Breast epithelium (tissue), 4 donors: ENCODE measurements around the gene SPOP. TPM values are rescaled to one million over a fixed set of nuclear protein-coding genes. Genes with fewer than 3 reads are reported as not detected.

Experiments
- DNase-seq, 2 donors: peaks; one replicate each; pipeline ENCODE4 v3.0.0-alpha.2; 2019; ENCODE audit warnings: low spot score in 2 of 2
- H3K27ac ChIP-seq, 2 donors: fragments of 200-600 bp; sonication (generic) in 1 of 2; one replicate each; pipeline ENCODE4 v1.5.1; 2016 to 2019; ENCODE audit warnings: mild to moderate bottlenecking in 1 of 2
- H3K27me3 ChIP-seq, 2 donors: fragments of 200-600 bp; sonication (generic) in 1 of 2; one replicate each; pipeline versions ENCODE4 v1.5.1 to v1.6.0; 2017 to 2019; ENCODE audit warnings: control low read depth in 1 of 2, mild to moderate bottlenecking in 1 of 2
- H3K36me3 ChIP-seq: fragments of 200-600 bp; one replicate; pipeline ENCODE4 v1.5.1; 2019
- H3K4me1 ChIP-seq, 2 donors: fragments of 200-600 bp; sonication (generic); one replicate each; pipeline ENCODE4 v1.5.1; 2016 to 2019; ENCODE audit warnings: control low read depth in 1 of 2
- H3K4me3 ChIP-seq, 3 donors: fragments of 200-600 bp; sonication (generic); 1 replicate in 2 of 3; 2 replicates in 1 of 3; pipeline ENCODE4 v1.5.1; 2016 to 2019; ENCODE audit warnings: mild to moderate bottlenecking in 3 of 3, moderate library complexity in 2 of 3
- H3K9me3 ChIP-seq, 2 donors: fragments of 200-600 bp; sonication (generic) in 1 of 2; one replicate each; pipeline ENCODE4 v1.5.1; 2016 to 2019; ENCODE audit warnings: control low read depth in 1 of 2
- POLR2A ChIP-seq: fragments of 450-650 bp; IDR thresholded peaks from one replicate; pipeline ENCODE4 v1.6.1; 2016; ENCODE audit warnings: antibody characterized with exemption, mild to moderate bottlenecking, moderate library complexity
- POLR2AphosphoS5 ChIP-seq, 3 donors: sonication (generic); formaldehyde crosslinking; IDR thresholded peaks; one replicate each; pipeline ENCODE4 v1.6.1; 2017; ENCODE audit warnings: antibody characterized with exemption in 3 of 3
- intact Hi-C: fragments of 100-400 bp; cut with DNase I; formaldehyde crosslinking; loops from one replicate; pipeline ENCODE4 v1.15.1; 2023; ENCODE audit warnings: low total_unique reads
- total RNA-seq, 3 donors: library from RNA; depleted of rRNA; stranded (reverse); fragments of >200 nt; gene quantifications; one replicate each; pipeline ENCODE4 v1.1.0, GENCODE V29; 2016
- TF ChIP-seq, protein P1 (sequence below), 3 donors: fragments of 450-650 bp; IDR thresholded peaks; one replicate each; pipeline ENCODE4 v1.5.1; 2016 to 2017; ENCODE audit warnings: antibody characterized with exemption in 3 of 3, mild to moderate bottlenecking in 3 of 3, moderate library complexity in 3 of 3

Gene SPOP
- total RNA-seq, 3 donors from 2014 or later: 48.3 to 73.8 (median 55.4) TPM

DNA sequence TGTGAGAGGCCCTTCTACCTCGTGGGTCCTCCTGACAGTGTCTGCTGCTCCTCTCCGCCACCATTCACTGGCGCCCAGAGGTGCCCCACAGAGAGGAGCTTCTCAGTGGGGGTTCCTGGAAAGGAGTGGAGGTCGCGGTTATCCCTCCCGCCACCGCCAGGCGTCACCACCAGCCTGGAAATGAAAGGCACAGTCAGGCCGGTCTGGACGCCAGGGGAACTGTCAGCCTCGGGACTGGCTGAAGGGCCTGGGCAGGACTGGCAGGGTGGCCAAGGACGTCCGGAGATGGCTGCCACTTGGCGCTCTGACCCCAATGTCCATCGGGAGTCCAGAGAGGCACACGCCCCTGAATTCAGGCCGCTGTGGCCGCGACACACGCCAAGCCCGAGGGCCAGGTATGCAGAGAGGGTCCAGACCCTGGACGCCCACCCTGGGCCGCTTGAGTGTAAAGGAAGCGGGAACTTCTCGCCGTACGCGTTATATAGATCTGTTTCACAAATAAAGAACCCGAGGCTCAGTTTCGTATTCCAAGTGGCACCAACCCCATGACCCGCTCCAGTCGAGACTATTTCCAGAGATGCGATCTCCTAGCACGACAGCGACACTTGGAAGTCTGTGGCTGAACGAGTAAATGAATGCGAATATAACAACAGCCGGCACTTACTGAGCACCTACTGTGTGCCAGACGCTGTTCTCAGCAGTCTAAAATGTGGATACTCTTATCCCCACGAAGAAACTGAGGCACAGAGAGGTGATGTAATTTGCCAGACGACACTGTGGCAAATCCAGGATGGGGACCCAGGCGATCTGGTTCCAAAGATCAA, 109.8 kb downstream of the SPOP start:
- intact Hi-C loops: no loop called here
- Histone ChIP-seq H3K27ac (peak overlapping the region; percentile 55 to 67), H3K36me3 (no peaks in the 10 kb centered on the region), H3K27me3 (no peaks in the 10 kb centered on the region), H3K4me1 (peaks cover 3% of the 10 kb centered on the region in 2 donors), H3K9me3 (no peaks in the 10 kb centered on the region), H3K4me3 (peak overlapping the region; percentile 34 to 71 (median 51))
- peak; percentile 75 to 88 for DNase-seq
- TF ChIP-seq POLR2A (no peak), POLR2AphosphoS5 (IDR thresholded peaks at IDR 0.05) (peak in 1 of 3 donors; percentile 27)
- TF ChIP-seq, protein P1, sequence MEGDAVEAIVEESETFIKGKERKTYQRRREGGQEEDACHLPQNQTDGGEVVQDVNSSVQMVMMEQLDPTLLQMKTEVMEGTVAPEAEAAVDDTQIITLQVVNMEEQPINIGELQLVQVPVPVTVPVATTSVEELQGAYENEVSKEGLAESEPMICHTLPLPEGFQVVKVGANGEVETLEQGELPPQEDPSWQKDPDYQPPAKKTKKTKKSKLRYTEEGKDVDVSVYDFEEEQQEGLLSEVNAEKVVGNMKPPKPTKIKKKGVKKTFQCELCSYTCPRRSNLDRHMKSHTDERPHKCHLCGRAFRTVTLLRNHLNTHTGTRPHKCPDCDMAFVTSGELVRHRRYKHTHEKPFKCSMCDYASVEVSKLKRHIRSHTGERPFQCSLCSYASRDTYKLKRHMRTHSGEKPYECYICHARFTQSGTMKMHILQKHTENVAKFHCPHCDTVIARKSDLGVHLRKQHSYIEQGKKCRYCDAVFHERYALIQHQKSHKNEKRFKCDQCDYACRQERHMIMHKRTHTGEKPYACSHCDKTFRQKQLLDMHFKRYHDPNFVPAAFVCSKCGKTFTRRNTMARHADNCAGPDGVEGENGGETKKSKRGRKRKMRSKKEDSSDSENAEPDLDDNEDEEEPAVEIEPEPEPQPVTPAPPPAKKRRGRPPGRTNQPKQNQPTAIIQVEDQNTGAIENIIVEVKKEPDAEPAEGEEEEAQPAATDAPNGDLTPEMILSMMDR (IDR thresholded peaks at IDR 0.05): peak; percentile 97 to 99 (median 99)

GRCh38 chr17:49567104-49567521, 110.8 kb downstream of the SPOP start:
- H3K27ac ChIP-seq: peak overlapping the region; percentile 55 to 62
- no peaks in the 10 kb centered on the region for H3K9me3 ChIP-seq
- peaks cover 3% of the 10 kb centered on the region in 2 donors for H3K4me1 ChIP-seq
- H3K27me3 ChIP-seq: no peaks in the 10 kb centered on the region
- DNase-seq: no peak
- TF ChIP-seq, protein P1 (IDR thresholded peaks at IDR 0.05): no peak
- TF ChIP-seq POLR2AphosphoS5 (IDR thresholded peaks at IDR 0.05): no peak
- TF ChIP-seq POLR2A: no peak
- no peaks in the 10 kb centered on the region for H3K36me3 ChIP-seq
- no peak overlapping the region for H3K4me3 ChIP-seq
- intact Hi-C loops: no loop called here

- H3K9me3 ChIP-seq: no peaks in the 10 kb centered on the region
- intact Hi-C loops: no loop called here
- peak overlapping the region; percentile 55 to 62 for H3K27ac ChIP-seq
- H3K4me3 ChIP-seq: no peak overlapping the region
- no peaks in the 10 kb centered on the region for H3K36me3 ChIP-seq
- TF ChIP-seq POLR2A (no peak), POLR2AphosphoS5 (IDR thresholded peaks at IDR 0.05) (no peak)
- TF ChIP-seq, protein P1 (IDR thresholded peaks at IDR 0.05): no peak
- DNase-seq: no peak
- peaks cover 3% of the 10 kb centered on the region in 2 donors for H3K4me1 ChIP-seq
- no peaks in the 10 kb centered on the region for H3K27me3 ChIP-seq
Observed at GRCh38 chr17:49566668-49567071, 111.2 kb downstream of the SPOP start.

DNA sequence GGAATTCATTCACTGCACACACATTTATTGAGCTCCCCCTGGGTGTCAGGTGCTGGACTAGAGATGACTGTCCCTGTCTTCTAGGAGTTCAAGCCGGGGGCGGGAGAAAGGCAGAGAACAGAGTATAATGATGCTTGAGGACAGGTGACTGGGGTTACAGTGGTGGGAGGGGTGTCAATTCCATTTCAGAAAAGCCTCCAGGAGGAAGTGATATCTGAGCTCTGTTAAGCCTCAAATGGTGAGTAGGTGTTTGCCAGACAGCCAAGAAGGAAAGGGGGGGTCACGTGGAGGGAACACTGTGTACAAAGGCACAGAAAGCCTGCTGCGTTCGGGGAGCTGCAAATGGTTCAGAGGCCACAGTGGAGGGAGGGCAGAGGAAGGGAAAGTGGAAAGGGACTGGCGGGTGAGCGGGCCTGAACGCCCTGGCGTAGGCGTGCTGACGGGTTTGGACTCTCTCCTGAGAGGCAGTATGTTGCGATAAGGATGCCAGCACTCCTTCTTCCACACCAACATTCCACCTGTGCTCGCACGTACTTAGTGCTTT, 111.9 kb downstream of the SPOP start:
- intact Hi-C loops: no loop called here
- no peaks in the 10 kb centered on the region for H3K9me3 ChIP-seq
- H3K27me3 ChIP-seq: no peaks in the 10 kb centered on the region
- peaks cover 3% of the 10 kb centered on the region in 2 donors for H3K4me1 ChIP-seq
- no peaks in the 10 kb centered on the region for H3K36me3 ChIP-seq
- peak; percentile 66 to 92 for DNase-seq
- H3K4me3 ChIP-seq: peak overlapping the region in 1 of 3 donors; percentile 39
- H3K27ac ChIP-seq: peak overlapping the region; percentile 62 to 71
- peak; percentile 23 to 91 (median 56) for TF ChIP-seq POLR2AphosphoS5 (IDR thresholded peaks at IDR 0.05)
- TF ChIP-seq, protein P1 (IDR thresholded peaks at IDR 0.05): no peak

GRCh38 chr17:49564638-49565037, 113.3 kb downstream of the SPOP start:
- TF ChIP-seq POLR2A (no peak), POLR2AphosphoS5 (IDR thresholded peaks at IDR 0.05) (no peak)
- TF ChIP-seq, protein P1 (IDR thresholded peaks at IDR 0.05): no peak
- no peaks in the 10 kb centered on the region for H3K9me3 ChIP-seq
- H3K4me3 ChIP-seq: no peak overlapping the region
- intact Hi-C loops: no loop called here
- H3K4me1 ChIP-seq: peaks cover 3% of the 10 kb centered on the region in 2 donors
- no peak overlapping the region for H3K27ac ChIP-seq
- no peaks in the 10 kb centered on the region for H3K36me3 ChIP-seq
- no peaks in the 10 kb centered on the region for H3K27me3 ChIP-seq
- no peak for DNase-seq
